Coronary artery (tissue), 2 donors: ENCODE results near the gene GCM1.

Source experiments
- DNase-seq: peaks from one replicate; pipeline ENCODE4 v3.0.0-alpha.2; 2017; ENCODE audit warnings: low spot score
- H3K27ac ChIP-seq, 2 donors: fragments of 200-600 bp; sonication (generic); one replicate each; pipeline ENCODE4 v1.5.1; 2016 to 2019
- H3K4me3 ChIP-seq: fragments of 200-600 bp; sonication (generic); 2 replicates; pipeline ENCODE4 v1.5.1; 2016; ENCODE audit warnings: mild to moderate bottlenecking, moderate library complexity
- CTCF ChIP-seq: fragments of 200-600 bp; sonication (generic); IDR thresholded peaks from one replicate; pipeline ENCODE4 v1.5.1; 2019; ENCODE audit warnings: antibody characterized with exemption

The GCM1 gene

GRCh38 chr6:53134601-53135235 lies 13.9 kb downstream of the GCM1 start:
- no peak for TF ChIP-seq CTCF
- Histone ChIP-seq H3K4me3 (no peak overlapping the region), H3K27ac (no peak overlapping the region)
- DNase-seq: no peak

GRCh38 chr6:53133961-53134360 lies 14.7 kb downstream of the GCM1 start:
- Histone ChIP-seq H3K27ac (no peak overlapping the region), H3K4me3 (no peak overlapping the region)
- TF ChIP-seq CTCF: no peak
- no peak for DNase-seq

- Histone ChIP-seq H3K4me3 (no peak overlapping the region), H3K27ac (no peak overlapping the region)
- no peak for TF ChIP-seq CTCF
- no peak for DNase-seq
Measured at GRCh38 chr6:53130569-53131290, 17.9 kb downstream of the GCM1 start.

- no peak overlapping the region for H3K4me3 ChIP-seq
- no peak for TF ChIP-seq CTCF
- no peak overlapping the region for H3K27ac ChIP-seq
- DNase-seq: no peak
Measured at GRCh38 chr6:53128842-53129241, 19.8 kb downstream of the GCM1 start.

GRCh38 chr6:53125276-53125675 lies 23.4 kb downstream of the GCM1 start:
- no peak for DNase-seq
- Histone ChIP-seq H3K4me3 (no peak overlapping the region), H3K27ac (no peak overlapping the region)
- no peak for TF ChIP-seq CTCF

- Histone ChIP-seq H3K4me3 (no peak overlapping the region), H3K27ac (no peak overlapping the region)
- TF ChIP-seq CTCF: no peak
- no peak for DNase-seq
Measured at GRCh38 chr6:53124131-53124800, 24.4 kb downstream of the GCM1 start.
